H9 (cell line): Measurements from ENCODE around the gene CDH6. TPM values are rescaled to one million over a fixed set of nuclear protein-coding genes. Genes with fewer than 3 reads are reported as not detected.

Source experiments
- DNase-seq: peaks from one replicate; pipeline ENCODE4 v3.0.0-alpha.2; 2017
- H2AFZ ChIP-seq: one replicate; pipeline ENCODE4 v1.6.1; 2013; ENCODE audit warnings: mild to moderate bottlenecking, low read length, control low read depth, moderate library complexity
- H2AK5ac ChIP-seq: 2 replicates; pipeline ENCODE4 v1.6.1; 2013; ENCODE audit warnings: low read length, control low read depth, mixed read lengths; ENCODE audit not compliant: insufficient read length
- H2BK120ac ChIP-seq: one replicate; pipeline ENCODE4 v1.6.1; 2013; ENCODE audit warnings: low read depth, mild to moderate bottlenecking, low read length, control low read depth, inconsistent platforms; ENCODE audit not compliant: poor library complexity, severe bottlenecking
- H2BK12ac ChIP-seq: 2 replicates; pipeline ENCODE4 v1.6.1; 2013; ENCODE audit warnings: low read length, control low read depth, mixed read lengths, low read depth; ENCODE audit not compliant: insufficient read length
- H2BK15ac ChIP-seq: 2 replicates; pipeline ENCODE4 v1.6.1; 2013; ENCODE audit warnings: low read depth, low read length, control low read depth
- H2BK20ac ChIP-seq: one replicate; pipeline ENCODE4 v1.6.1; 2013; ENCODE audit warnings: low read depth, mild to moderate bottlenecking, low read length, control low read depth, inconsistent platforms; ENCODE audit not compliant: poor library complexity, severe bottlenecking
- H2BK5ac ChIP-seq: 2 replicates; pipeline ENCODE4 v1.6.1; 2013; ENCODE audit warnings: low read length, control low read depth, mixed read lengths; ENCODE audit not compliant: insufficient read length
- H3K14ac ChIP-seq: 2 replicates; pipeline ENCODE4 v1.6.1; 2013; ENCODE audit warnings: low read length, control low read depth; ENCODE audit not compliant: insufficient read depth
- H3K18ac ChIP-seq: 2 replicates; pipeline ENCODE4 v1.6.1; 2013; ENCODE audit warnings: low read depth, mild to moderate bottlenecking, mixed read lengths, low read length, control low read depth; ENCODE audit not compliant: insufficient read length
- H3K23ac ChIP-seq: 2 replicates; pipeline ENCODE4 v1.6.1; 2013; ENCODE audit warnings: low read length, control low read depth, mixed read lengths, low read depth; ENCODE audit not compliant: insufficient read length
- H3K23me2 ChIP-seq: 2 replicates; pipeline ENCODE4 v1.6.1; 2013; ENCODE audit warnings: low read depth, mild to moderate bottlenecking, mixed read lengths, low read length, control low read depth; ENCODE audit not compliant: insufficient read length, poor library complexity, severe bottlenecking
- H3K27ac ChIP-seq: 2 replicates; pipeline ENCODE4 v1.5.1; 2013; ENCODE audit warnings: low read length, control low read depth, mixed read lengths, low read depth; ENCODE audit not compliant: insufficient read length
- H3K27me3 ChIP-seq: 2 replicates; pipeline ENCODE4 v1.6.1; 2013; ENCODE audit warnings: low read length, control low read depth, inconsistent platforms; ENCODE audit not compliant: insufficient read depth
- H3K4ac ChIP-seq: 2 replicates; pipeline ENCODE4 v1.6.1; 2013; ENCODE audit warnings: low read depth, mild to moderate bottlenecking, control low read depth, inconsistent platforms, low read length, moderate library complexity
- H3K4me1 ChIP-seq: 2 replicates; pipeline ENCODE4 v1.6.1; 2013; ENCODE audit warnings: low read length, control low read depth, inconsistent platforms; ENCODE audit not compliant: insufficient read depth
- H3K4me2 ChIP-seq: 2 replicates; pipeline ENCODE4 v1.6.1; 2013; ENCODE audit warnings: low read length, control low read depth, mixed read lengths; ENCODE audit not compliant: insufficient read length, insufficient read depth
- H3K56ac ChIP-seq: 2 replicates; pipeline ENCODE4 v1.6.1; 2013; ENCODE audit warnings: low read depth, mild to moderate bottlenecking, mixed read lengths, low read length, control low read depth; ENCODE audit not compliant: insufficient read length
- H3K79me1 ChIP-seq: 2 replicates; pipeline ENCODE4 v1.6.1; 2013; ENCODE audit warnings: low read depth, mild to moderate bottlenecking, moderate library complexity, low read length, control low read depth, inconsistent platforms; ENCODE audit not compliant: insufficient read depth, poor library complexity, severe bottlenecking
- H3K79me2 ChIP-seq: 2 replicates; pipeline ENCODE4 v1.6.1; 2013; ENCODE audit warnings: low read length, control low read depth, inconsistent platforms; ENCODE audit not compliant: insufficient read depth
- H3K9ac ChIP-seq: 2 replicates; pipeline ENCODE4 v1.6.1; 2013; ENCODE audit warnings: low read length, control low read depth, mixed read lengths; ENCODE audit not compliant: insufficient read length; ENCODE audit errors: extremely low read depth
- H3K9me3 ChIP-seq: one replicate; pipeline ENCODE4 v1.6.1; 2013; ENCODE audit warnings: low read depth, low read length, inconsistent platforms; ENCODE audit not compliant: control insufficient read depth
- H3T11ph ChIP-seq: one replicate; pipeline ENCODE4 v1.6.1; 2013; ENCODE audit warnings: mild to moderate bottlenecking, low read length, control low read depth, inconsistent platforms
- H4K20me1 ChIP-seq: one replicate; pipeline ENCODE4 v1.6.1; 2013; ENCODE audit not compliant: control insufficient read depth, insufficient read length, insufficient read depth
- H4K5ac ChIP-seq: 2 replicates; pipeline ENCODE4 v1.6.1; 2013; ENCODE audit warnings: low read depth, mild to moderate bottlenecking, mixed read lengths, low read length, control low read depth; ENCODE audit not compliant: insufficient read length
- H4K8ac ChIP-seq: replicated peaks from 2 replicates; pipeline ENCODE4 v1.6.1; 2013; ENCODE audit warnings: low read length, control low read depth, mixed read lengths, low read depth; ENCODE audit not compliant: insufficient read length
- H4K91ac ChIP-seq: 2 replicates; pipeline ENCODE4 v1.6.1; 2013; ENCODE audit warnings: low read depth, mild to moderate bottlenecking, moderate library complexity, mixed read lengths, low read length, control low read depth; ENCODE audit not compliant: insufficient read length
- H3K27ac Mint-ChIP-seq, 3 experiments: 2 replicates in 2 of 3; 3 replicates in 1 of 3; pipeline ENCODE4 v1.8.0; 2020 to 2021; ENCODE audit warnings: mixed read lengths in 3 of 3, mild to moderate bottlenecking in 1 of 3, moderate library complexity in 1 of 3
- H3K27me3 Mint-ChIP-seq: 2 replicates; pipeline ENCODE4 v1.8.0; 2021; ENCODE audit warnings: low read depth, mild to moderate bottlenecking, moderate library complexity, mixed read lengths
- H3K36me3 Mint-ChIP-seq, 3 experiments: 2 replicates in 2 of 3; 3 replicates in 1 of 3; pipeline ENCODE4 v1.8.0; 2020 to 2021; ENCODE audit warnings: low read depth in 3 of 3, mixed read lengths in 3 of 3; ENCODE audit not compliant: insufficient read depth in 1 of 3
- H3K4me1 Mint-ChIP-seq, 2 experiments: 2 replicates each; pipeline ENCODE4 v1.8.0; 2020; ENCODE audit warnings: mixed read lengths in 2 of 2
- H3K4me3 Mint-ChIP-seq, 2 experiments: 2 replicates in 1 of 2; 3 replicates in 1 of 2; pipeline ENCODE4 v1.8.0; 2020 to 2021; ENCODE audit warnings: mild to moderate bottlenecking in 2 of 2, mixed read lengths in 2 of 2, moderate library complexity in 1 of 2
- H3K9me3 Mint-ChIP-seq, 2 experiments: 2 replicates in 1 of 2; 3 replicates in 1 of 2; pipeline ENCODE4 v1.8.0; 2020; ENCODE audit warnings: mild to moderate bottlenecking in 2 of 2, mixed read lengths in 2 of 2, moderate library complexity in 1 of 2
- total RNA-seq: library from RNA; stranded (reverse); gene quantifications from 2 replicates; pipeline ENCODE4 v1.2.1, GENCODE V29; 2021
- TF ChIP-seq, protein P1 (sequence below): fragments of 200-600 bp; sonication (generic); conservative IDR thresholded peaks from 3 replicates; pipeline ENCODE4 v1.8.0; 2021; ENCODE audit warnings: antibody characterized with exemption, mild to moderate bottlenecking

The CDH6 gene
- total RNA-seq, 1 experiment from 2014 or later = 11.7 TPM

GRCh38 chr5:31378136-31378535 is 184.7 kb downstream of the CDH6 start:
- H2BK12ac ChIP-seq = no peak overlapping the region
- DNase-seq = no peak
- no peaks in the 10 kb centered on the region for H3K79me1 ChIP-seq
- H3K56ac ChIP-seq = no peak overlapping the region
- no peak overlapping the region for H4K91ac ChIP-seq
- no peaks in the 10 kb centered on the region for H3K79me2 ChIP-seq
- Mint-ChIP-seq H3K27me3 (no peaks in the 10 kb centered on the region; the same call in 1 of the 2 replicates), H3K27ac (no peak overlapping the region), H3K4me1 (peaks cover 21 to 24% of the 10 kb centered on the region in 2 experiments), H3K36me3 (no peaks in the 10 kb centered on the region; a peak in 1 of 7 replicates), H3K9me3 (no peaks in the 10 kb centered on the region), H3K4me3 (no peak overlapping the region)
- H2BK5ac ChIP-seq = no peak overlapping the region
- no peaks in the 10 kb centered on the region for H3K23me2 ChIP-seq
- no peak overlapping the region for H2BK20ac ChIP-seq
- H4K20me1 ChIP-seq = no peaks in the 10 kb centered on the region
- no peak overlapping the region for H3K27ac ChIP-seq
- H3K23ac ChIP-seq = no peak overlapping the region
- H2BK15ac ChIP-seq = no peak overlapping the region
- no peak overlapping the region for H2BK120ac ChIP-seq
- H3K14ac ChIP-seq = no peak overlapping the region
- H3K27me3 ChIP-seq = no peaks in the 10 kb centered on the region
- no peak overlapping the region for H3K18ac ChIP-seq
- TF ChIP-seq, protein P1, sequence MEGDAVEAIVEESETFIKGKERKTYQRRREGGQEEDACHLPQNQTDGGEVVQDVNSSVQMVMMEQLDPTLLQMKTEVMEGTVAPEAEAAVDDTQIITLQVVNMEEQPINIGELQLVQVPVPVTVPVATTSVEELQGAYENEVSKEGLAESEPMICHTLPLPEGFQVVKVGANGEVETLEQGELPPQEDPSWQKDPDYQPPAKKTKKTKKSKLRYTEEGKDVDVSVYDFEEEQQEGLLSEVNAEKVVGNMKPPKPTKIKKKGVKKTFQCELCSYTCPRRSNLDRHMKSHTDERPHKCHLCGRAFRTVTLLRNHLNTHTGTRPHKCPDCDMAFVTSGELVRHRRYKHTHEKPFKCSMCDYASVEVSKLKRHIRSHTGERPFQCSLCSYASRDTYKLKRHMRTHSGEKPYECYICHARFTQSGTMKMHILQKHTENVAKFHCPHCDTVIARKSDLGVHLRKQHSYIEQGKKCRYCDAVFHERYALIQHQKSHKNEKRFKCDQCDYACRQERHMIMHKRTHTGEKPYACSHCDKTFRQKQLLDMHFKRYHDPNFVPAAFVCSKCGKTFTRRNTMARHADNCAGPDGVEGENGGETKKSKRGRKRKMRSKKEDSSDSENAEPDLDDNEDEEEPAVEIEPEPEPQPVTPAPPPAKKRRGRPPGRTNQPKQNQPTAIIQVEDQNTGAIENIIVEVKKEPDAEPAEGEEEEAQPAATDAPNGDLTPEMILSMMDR = no peak
- H3K4me1 ChIP-seq = peaks cover 7% of the 10 kb centered on the region; the same call in 1 of the 2 replicates
- no peak overlapping the region for H3K4me2 ChIP-seq
- no peak overlapping the region for H4K8ac ChIP-seq
- H3K4ac ChIP-seq = no peak overlapping the region
- no peak overlapping the region for H3T11ph ChIP-seq
- H3K9me3 ChIP-seq = no peaks in the 10 kb centered on the region
- H4K5ac ChIP-seq = no peak overlapping the region
- no peak overlapping the region for H3K9ac ChIP-seq
- no peak overlapping the region for H2AK5ac ChIP-seq
- no peak overlapping the region for H2AFZ ChIP-seq
